Measurements from ENCODE around the gene C3.

DNA sequence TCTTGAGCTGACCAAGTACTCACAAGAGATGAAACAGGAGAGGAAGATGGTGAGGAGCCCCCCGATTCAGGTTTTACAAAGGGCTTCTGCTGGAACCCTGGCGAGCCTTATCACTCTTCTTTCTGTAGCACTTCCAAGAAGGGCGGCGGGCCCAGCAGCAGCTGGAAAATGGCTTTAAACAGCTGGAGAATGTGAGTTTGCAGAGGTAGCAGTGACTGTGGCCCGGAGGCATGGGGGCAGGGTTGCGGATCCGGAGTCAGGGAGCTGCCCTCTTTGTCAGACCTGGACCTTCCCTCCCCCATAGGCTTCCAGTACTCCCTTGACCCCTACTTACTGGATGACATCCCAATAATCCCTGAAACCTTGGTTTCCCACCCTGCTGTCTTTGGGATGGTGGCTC is 22.6 kb upstream of the C3 start:
- TF ChIP-seq, protein P1, sequence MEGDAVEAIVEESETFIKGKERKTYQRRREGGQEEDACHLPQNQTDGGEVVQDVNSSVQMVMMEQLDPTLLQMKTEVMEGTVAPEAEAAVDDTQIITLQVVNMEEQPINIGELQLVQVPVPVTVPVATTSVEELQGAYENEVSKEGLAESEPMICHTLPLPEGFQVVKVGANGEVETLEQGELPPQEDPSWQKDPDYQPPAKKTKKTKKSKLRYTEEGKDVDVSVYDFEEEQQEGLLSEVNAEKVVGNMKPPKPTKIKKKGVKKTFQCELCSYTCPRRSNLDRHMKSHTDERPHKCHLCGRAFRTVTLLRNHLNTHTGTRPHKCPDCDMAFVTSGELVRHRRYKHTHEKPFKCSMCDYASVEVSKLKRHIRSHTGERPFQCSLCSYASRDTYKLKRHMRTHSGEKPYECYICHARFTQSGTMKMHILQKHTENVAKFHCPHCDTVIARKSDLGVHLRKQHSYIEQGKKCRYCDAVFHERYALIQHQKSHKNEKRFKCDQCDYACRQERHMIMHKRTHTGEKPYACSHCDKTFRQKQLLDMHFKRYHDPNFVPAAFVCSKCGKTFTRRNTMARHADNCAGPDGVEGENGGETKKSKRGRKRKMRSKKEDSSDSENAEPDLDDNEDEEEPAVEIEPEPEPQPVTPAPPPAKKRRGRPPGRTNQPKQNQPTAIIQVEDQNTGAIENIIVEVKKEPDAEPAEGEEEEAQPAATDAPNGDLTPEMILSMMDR (IDR thresholded peaks at IDR 0.05), result no peak
- no peak for TF ChIP-seq POLR2A (IDR thresholded peaks at IDR 0.05)
